8988T (cell line): ENCODE measurements around the gene CD40.
"Not testable (repeated sequence)": the region's sequence is repeated elsewhere in the genome, so short reads cannot be mapped to it uniquely, and the experiment has no call there.

Experiments used
- DNase-seq: peaks from one replicate; pipeline ENCODE4 v3.0.0; 2011

CD40 gene

GRCh38 chr20:46099491-46100287 lies 18.4 kb upstream of the CD40 start:
- DNase-seq: no peak

GRCh38 chr20:46100444-46100843 lies 17.7 kb upstream of the CD40 start:
- DNase-seq: not testable (repeated sequence)

- no peak for DNase-seq
Observed at GRCh38 chr20:46100988-46101387, 17.1 kb upstream of the CD40 start.

GRCh38 chr20:46101957-46102356 lies 16.2 kb upstream of the CD40 start:
- DNase-seq: no peak

- no peak for DNase-seq
Observed at GRCh38 chr20:46102940-46103339, 15.2 kb upstream of the CD40 start.

GRCh38 chr20:46104262-46104661 lies 13.9 kb upstream of the CD40 start:
- DNase-seq: no peak

- no peak for DNase-seq
Observed at GRCh38 chr20:46107061-46107460, 11.1 kb upstream of the CD40 start.

- no peak for DNase-seq
Observed at GRCh38 chr20:46108435-46108841, 9.7 kb upstream of the CD40 start.

GRCh38 chr20:46108976-46109375 lies 9.1 kb upstream of the CD40 start:
- no peak for DNase-seq

- no peak for DNase-seq
Observed at GRCh38 chr20:46111028-46111835, 6.9 kb upstream of the CD40 start.

- no peak for DNase-seq
Observed at GRCh38 chr20:46111836-46112212, 6.3 kb upstream of the CD40 start.

- no peak for DNase-seq
Observed at GRCh38 chr20:46112430-46113112, 5.5 kb upstream of the CD40 start.

GRCh38 chr20:46113113-46113470 lies 5.0 kb upstream of the CD40 start:
- DNase-seq: no peak

- DNase-seq: no peak
Observed at GRCh38 chr20:46114449-46114848, 3.7 kb upstream of the CD40 start.

GRCh38 chr20:46118481-46119020 lies 437 bp downstream of the CD40 start:
- no peak for DNase-seq

- no peak for DNase-seq
Observed at GRCh38 chr20:46119028-46119546, 973 bp downstream of the CD40 start.

- DNase-seq: no peak
Observed at GRCh38 chr20:46119547-46119946, 1.4 kb downstream of the CD40 start.

GRCh38 chr20:46120136-46120535 lies 2.0 kb downstream of the CD40 start:
- DNase-seq: no peak

GRCh38 chr20:46121184-46121930 lies 3.2 kb downstream of the CD40 start:
- no peak for DNase-seq

- peak; percentile 57 for DNase-seq
Observed at GRCh38 chr20:46122071-46122470, 4.0 kb downstream of the CD40 start.

GRCh38 chr20:46122516-46123481 lies 4.7 kb downstream of the CD40 start:
- no peak for DNase-seq
